ENCODE data around the gene FAM185A.

Gene FAM185A

DNA sequence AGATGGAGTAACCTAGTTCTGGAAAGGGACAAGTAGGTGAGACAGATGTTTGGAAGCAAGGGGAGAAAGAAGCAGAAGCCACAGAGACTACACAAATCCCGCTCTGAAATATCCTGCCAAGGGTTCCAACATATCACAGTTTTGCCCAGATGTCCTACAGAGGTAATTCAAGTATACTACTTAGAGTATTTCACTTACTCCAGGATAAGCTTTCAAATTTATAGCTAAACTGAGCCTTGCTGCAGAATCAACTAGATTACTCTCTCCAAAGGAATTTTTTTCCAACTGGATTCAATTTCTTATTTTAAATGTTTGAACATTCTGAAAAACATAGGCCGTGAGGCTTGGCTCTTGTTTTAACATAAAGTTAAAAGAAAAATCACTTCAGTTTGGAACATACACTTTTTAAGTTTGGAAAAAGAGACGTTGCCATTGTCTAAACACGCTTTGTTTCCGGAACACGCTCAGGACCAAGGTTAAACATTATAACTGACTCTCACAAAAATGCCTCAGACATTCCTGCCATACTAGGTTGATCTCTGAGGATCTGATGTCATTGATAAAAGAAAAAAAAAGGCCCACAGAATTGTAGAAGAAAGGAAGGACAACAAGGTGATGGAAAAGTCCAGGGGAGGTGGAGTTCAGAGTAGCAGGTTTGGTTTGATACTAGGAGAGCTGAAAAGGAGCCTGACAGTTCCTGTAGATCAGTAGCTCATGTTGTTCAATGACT is 74.8 kb downstream of the FAM185A start:
- no peak overlapping the region for H3K4me3 ChIP-seq (ENCODE audit: low read depth, low read length)
- TF ChIP-seq, protein P1, sequence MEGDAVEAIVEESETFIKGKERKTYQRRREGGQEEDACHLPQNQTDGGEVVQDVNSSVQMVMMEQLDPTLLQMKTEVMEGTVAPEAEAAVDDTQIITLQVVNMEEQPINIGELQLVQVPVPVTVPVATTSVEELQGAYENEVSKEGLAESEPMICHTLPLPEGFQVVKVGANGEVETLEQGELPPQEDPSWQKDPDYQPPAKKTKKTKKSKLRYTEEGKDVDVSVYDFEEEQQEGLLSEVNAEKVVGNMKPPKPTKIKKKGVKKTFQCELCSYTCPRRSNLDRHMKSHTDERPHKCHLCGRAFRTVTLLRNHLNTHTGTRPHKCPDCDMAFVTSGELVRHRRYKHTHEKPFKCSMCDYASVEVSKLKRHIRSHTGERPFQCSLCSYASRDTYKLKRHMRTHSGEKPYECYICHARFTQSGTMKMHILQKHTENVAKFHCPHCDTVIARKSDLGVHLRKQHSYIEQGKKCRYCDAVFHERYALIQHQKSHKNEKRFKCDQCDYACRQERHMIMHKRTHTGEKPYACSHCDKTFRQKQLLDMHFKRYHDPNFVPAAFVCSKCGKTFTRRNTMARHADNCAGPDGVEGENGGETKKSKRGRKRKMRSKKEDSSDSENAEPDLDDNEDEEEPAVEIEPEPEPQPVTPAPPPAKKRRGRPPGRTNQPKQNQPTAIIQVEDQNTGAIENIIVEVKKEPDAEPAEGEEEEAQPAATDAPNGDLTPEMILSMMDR (IDR thresholded peaks at IDR 0.05; ENCODE audit: low read depth, low read length, missing control alignments), result no peak
- DNase-seq (ENCODE audit: low read depth), result no peak

DNA sequence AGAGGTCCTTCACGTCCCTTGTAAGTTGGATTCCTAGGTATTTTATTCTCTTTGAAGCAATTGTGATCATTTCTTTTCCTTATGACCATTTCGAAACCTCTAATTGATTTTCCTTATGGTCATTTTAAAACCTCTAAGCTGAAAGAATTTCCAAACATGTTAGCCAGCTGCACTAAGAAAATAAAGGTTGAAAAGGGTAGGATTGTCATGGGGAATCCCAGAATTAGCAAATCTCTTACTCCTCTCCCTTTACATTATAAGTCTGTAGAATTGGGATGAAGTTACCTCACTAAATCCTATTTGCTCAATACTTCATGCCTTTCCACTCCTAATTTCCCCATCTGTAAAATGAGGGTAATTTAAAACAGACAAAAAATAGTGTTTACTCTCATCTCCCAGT is 79.5 kb downstream of the FAM185A start:
- DNase-seq (ENCODE audit: low read depth), result no peak
- H3K4me3 ChIP-seq (ENCODE audit: low read depth, low read length), result no peak overlapping the region
- TF ChIP-seq, protein P1 (IDR thresholded peaks at IDR 0.05; ENCODE audit: low read depth, low read length, missing control alignments), result no peak

DNA sequence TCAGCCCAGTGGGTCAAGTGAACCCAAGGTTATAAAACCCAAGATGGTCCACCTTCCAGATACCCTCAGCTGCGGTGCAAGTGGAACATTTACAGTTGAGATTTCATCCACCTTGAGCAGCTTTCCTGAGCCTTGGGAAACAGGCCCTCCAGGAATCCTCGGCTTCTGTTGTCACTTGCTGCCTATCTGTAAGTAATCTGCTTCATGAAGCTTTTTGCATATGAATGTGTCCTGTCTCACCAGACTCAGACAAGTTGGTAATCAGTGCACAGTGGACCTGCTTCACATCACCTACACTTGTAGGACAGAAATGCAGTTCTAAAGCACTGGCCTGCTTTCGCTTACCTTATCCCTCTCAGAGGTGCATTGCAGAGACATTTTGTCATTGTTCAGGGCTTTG is 80.3 kb downstream of the FAM185A start:
- TF ChIP-seq, protein P1 (IDR thresholded peaks at IDR 0.05; ENCODE audit: low read depth, low read length, missing control alignments), result no peak
- DNase-seq (ENCODE audit: low read depth), result no peak
- no peak overlapping the region for H3K4me3 ChIP-seq (ENCODE audit: low read depth, low read length)

DNA sequence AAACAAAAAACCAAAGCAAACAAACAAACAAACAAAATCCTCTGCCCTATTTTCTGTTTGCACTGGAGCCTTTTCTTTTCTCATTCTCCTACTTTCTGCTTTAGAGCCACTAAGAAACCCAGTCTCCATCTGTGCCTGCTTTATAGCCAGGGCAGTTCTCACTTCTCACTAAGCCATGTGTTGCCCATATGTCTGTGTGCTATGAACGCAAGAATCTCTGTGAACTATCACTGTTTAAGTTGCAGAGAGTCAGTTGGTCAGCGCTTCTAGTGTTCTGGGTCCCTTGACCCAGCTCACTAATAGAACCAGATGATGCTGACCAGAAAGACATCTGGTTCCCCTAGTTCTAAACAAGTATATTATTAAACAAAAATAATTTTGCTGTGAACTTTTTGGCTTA is 81.4 kb downstream of the FAM185A start:
- TF ChIP-seq, protein P1 (IDR thresholded peaks at IDR 0.05; ENCODE audit: low read depth, low read length, missing control alignments), result no peak
- no peak overlapping the region for H3K4me3 ChIP-seq (ENCODE audit: low read depth, low read length)
- no peak for DNase-seq (ENCODE audit: low read depth)

DNA sequence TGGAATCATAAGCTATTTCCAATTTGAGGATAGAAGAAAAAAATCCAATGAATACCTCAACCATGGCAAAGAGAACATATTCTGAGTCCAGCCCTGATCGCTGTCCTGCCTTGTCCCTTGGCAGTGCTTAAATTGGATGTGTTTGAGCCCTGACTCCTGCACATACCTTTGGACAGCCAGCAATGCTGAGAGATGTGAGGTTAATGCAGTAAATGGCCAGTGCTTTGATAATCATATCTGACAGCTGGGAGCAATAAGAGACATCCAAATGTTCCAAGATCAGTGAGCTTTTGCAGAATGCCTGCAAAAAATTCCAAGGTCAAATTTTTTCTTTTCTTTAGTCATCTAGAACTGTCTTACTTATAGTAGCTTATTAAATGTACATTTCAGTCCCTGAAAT is 83.9 kb downstream of the FAM185A start:
- no peak for DNase-seq (ENCODE audit: low read depth)
- TF ChIP-seq, protein P1 (IDR thresholded peaks at IDR 0.05; ENCODE audit: low read depth, low read length, missing control alignments), result no peak
- no peak overlapping the region for H3K4me3 ChIP-seq (ENCODE audit: low read depth, low read length)

DNA sequence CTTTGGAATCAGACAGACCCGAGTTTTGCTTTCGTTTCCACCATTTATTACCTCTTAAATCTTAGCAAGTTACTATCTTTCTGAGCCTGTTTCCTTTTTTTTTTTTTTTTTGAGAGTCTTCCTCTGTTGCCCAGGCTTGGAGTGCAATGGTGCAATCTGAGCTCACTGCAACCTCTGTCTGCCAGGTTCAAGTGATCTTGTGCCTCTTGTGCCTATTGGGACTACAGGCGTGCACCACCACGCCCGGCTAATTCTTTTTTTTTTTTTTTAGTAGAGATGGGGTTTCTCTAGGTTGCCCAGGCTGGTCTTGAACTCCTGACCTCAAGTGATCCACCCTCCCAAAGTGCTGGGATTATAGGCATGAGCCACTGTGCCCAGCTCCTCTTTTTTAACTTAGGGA is 84.5 kb downstream of the FAM185A start:
- no peak for DNase-seq (ENCODE audit: low read depth)
- TF ChIP-seq, protein P1 (IDR thresholded peaks at IDR 0.05; ENCODE audit: low read depth, low read length, missing control alignments), result no peak
- no peak overlapping the region for H3K4me3 ChIP-seq (ENCODE audit: low read depth, low read length)

DNA sequence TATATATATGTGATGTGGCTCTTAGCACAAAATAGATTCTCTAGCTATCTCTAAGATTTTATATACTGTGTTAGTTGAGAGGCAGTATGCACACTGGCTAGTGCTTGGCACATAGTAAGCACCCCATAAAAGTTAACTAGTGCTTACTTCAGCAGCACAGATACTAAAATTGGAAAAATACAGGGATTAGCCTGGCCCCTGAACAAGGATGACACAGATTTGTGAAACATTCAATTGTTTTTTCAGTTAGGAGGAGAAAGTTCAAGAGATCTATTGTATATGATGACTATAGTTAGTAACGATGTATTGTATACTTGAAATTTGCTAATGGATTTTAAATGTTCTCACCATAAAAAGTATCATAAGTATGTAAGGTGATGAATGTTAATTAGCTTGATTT is 85.7 kb downstream of the FAM185A start:
- H3K4me3 ChIP-seq (ENCODE audit: low read depth, low read length), result no peak overlapping the region
- TF ChIP-seq, protein P1 (IDR thresholded peaks at IDR 0.05; ENCODE audit: low read depth, low read length, missing control alignments), result no peak
- DNase-seq (ENCODE audit: low read depth), result no peak
